H1 (cell line): ENCODE data around the gene SULF2. TPM values are rescaled to one million over a fixed set of nuclear protein-coding genes. Genes with fewer than 3 reads are reported as not detected.

Source experiments
- CTCF ChIA-PET: fragments of 300-600 bp; sonication (Branson Sonifier 250); formaldehyde crosslinking; loops from one replicate; lab custom pipeline; 2021; ENCODE audit not compliant: partially characterized antibody; lab: Charles Lee
- POLR2A ChIA-PET: fragments of 300-600 bp; sonication (Branson Sonifier 250); formaldehyde crosslinking; loops from one replicate; lab custom pipeline; 2021; ENCODE audit warnings: inconsistent platforms; ENCODE audit not compliant: partially characterized antibody; lab: Charles Lee
- DNase-seq, 2 experiments: peaks; one replicate each; pipeline versions ENCODE4 v3.0.0 to v3.0.0-alpha.2; 2010 to 2022; ENCODE audit warnings: low spot score in 2 of 2, low read depth in 1 of 2, mixed read lengths in 1 of 2
- FAIRE-seq: peaks from 2 replicates; lab custom pipeline; 2011; peaks lifted over from hg19 to GRCh38; lab: Jason Lieb, UNC
- H2AFZ ChIP-seq: 2 replicates; pipeline ENCODE4 v1.8.1; 2012; ENCODE audit warnings: low read length, inconsistent platforms
- H2AK5ac ChIP-seq: 2 replicates; pipeline ENCODE4 v1.6.1; 2013; ENCODE audit warnings: low read depth, low read length
- H2BK120ac ChIP-seq: replicated peaks from 2 replicates; pipeline ENCODE3; 2013; ENCODE audit warnings: low read depth, low read length, inconsistent platforms
- H2BK12ac ChIP-seq: 2 replicates; pipeline ENCODE4 v1.6.1; 2013; ENCODE audit warnings: low read depth, low read length
- H2BK15ac ChIP-seq: 2 replicates; pipeline ENCODE4 v1.6.1; 2013; ENCODE audit warnings: low read length
- H2BK20ac ChIP-seq: 2 replicates; pipeline ENCODE4 v1.6.1; 2013; ENCODE audit warnings: low read length
- H2BK5ac ChIP-seq: 2 replicates; pipeline ENCODE4 v1.6.1; 2013; ENCODE audit warnings: low read depth, low read length
- H3K14ac ChIP-seq: 2 replicates; pipeline ENCODE4 v1.6.1; 2013; ENCODE audit warnings: inconsistent platforms; ENCODE audit not compliant: insufficient read length
- H3K18ac ChIP-seq: 2 replicates; pipeline ENCODE4 v1.6.1; 2013; ENCODE audit warnings: low read length; ENCODE audit errors: extremely low read depth
- H3K23ac ChIP-seq: 2 replicates; pipeline ENCODE4 v1.6.1; 2013; ENCODE audit warnings: inconsistent platforms; ENCODE audit not compliant: insufficient read length
- H3K23me2 ChIP-seq: 2 replicates; pipeline ENCODE4 v1.6.1; 2013; ENCODE audit warnings: low read depth, low read length
- H3K27ac ChIP-seq: 2 replicates; pipeline ENCODE4 v1.6.1; 2011; ENCODE audit warnings: low read depth, low read length, inconsistent platforms
- H3K27me3 ChIP-seq, 4 experiments: replicated peaks in 1 of 4; 1 replicate in 1 of 4; 2 replicates in 3 of 4; pipeline versions ENCODE4 v1.6.1 to v1.8.1; 2011 to 2013; ENCODE audit warnings: low read length in 3 of 4, mild to moderate bottlenecking in 3 of 4, inconsistent platforms in 2 of 4, mixed read lengths in 2 of 4, moderate library complexity in 1 of 4; ENCODE audit not compliant: control insufficient read depth in 3 of 4, insufficient read depth in 3 of 4; ENCODE audit errors: extremely low read depth in 1 of 4
- H3K36me3 ChIP-seq, 4 experiments: 2 replicates each; pipeline versions ENCODE4 v1.6.1 to v1.8.1; 2011 to 2013; ENCODE audit warnings: mild to moderate bottlenecking in 4 of 4, low read length in 3 of 4, moderate library complexity in 2 of 4, control low read depth in 1 of 4, inconsistent platforms in 1 of 4; ENCODE audit not compliant: insufficient read depth in 4 of 4, control insufficient read depth in 2 of 4
- H3K4ac ChIP-seq: replicated peaks from 2 replicates; pipeline ENCODE3; 2013; ENCODE audit warnings: low read length, low read depth, mixed read lengths, inconsistent platforms; ENCODE audit not compliant: insufficient read length
- H3K4me1 ChIP-seq, 4 experiments: replicated peaks in 1 of 4; 1 replicate in 1 of 4; 2 replicates in 3 of 4; pipeline versions ENCODE4 v1.6.1 to v1.8.1; 2011 to 2013; ENCODE audit warnings: low read length in 3 of 4, inconsistent platforms in 2 of 4, mixed read lengths in 1 of 4; ENCODE audit not compliant: insufficient read depth in 4 of 4, control insufficient read depth in 3 of 4
- H3K4me2 ChIP-seq, 2 experiments: 2 replicates each; pipeline versions ENCODE4 v1.6.1 to v1.8.1; 2011 to 2013; ENCODE audit warnings: low read depth in 2 of 2, low read length in 2 of 2, control low read depth in 1 of 2, inconsistent platforms in 1 of 2, mild to moderate bottlenecking in 1 of 2; ENCODE audit not compliant: insufficient read depth in 1 of 2
- H3K4me3 ChIP-seq, 4 experiments: fragments of 200-600, 300-600 bp in 1 of 4; sonication (generic), shearing (Covaris generic), sonication (Bioruptor Twin) in 1 of 4; 2 replicates each; pipeline versions ENCODE4 v1.5.1 to v1.8.1; 2011 to 2016; ENCODE audit warnings: low read length in 4 of 4, low read depth in 3 of 4, control low read depth in 2 of 4, inconsistent platforms in 2 of 4, mild to moderate bottlenecking in 2 of 4, mixed read lengths in 1 of 4, moderate library complexity in 1 of 4; ENCODE audit not compliant: insufficient read depth in 2 of 4; ENCODE audit errors: extremely low read depth in 1 of 4
- H3K56ac ChIP-seq: replicated peaks from 2 replicates; pipeline ENCODE3; 2013; ENCODE audit warnings: low read depth, mild to moderate bottlenecking, mixed read lengths, low read length, inconsistent platforms; ENCODE audit not compliant: insufficient read length
- H3K79me1 ChIP-seq: 2 replicates; pipeline ENCODE4 v1.6.1; 2013; ENCODE audit warnings: low read depth, low read length, control low read depth
- H3K79me2 ChIP-seq, 2 experiments: 2 replicates each; pipeline versions ENCODE4 v1.6.1 to v1.8.1; 2012 to 2013; ENCODE audit warnings: low read length in 2 of 2, mild to moderate bottlenecking in 2 of 2, inconsistent platforms in 1 of 2; ENCODE audit not compliant: insufficient read depth in 2 of 2, control insufficient read depth in 1 of 2
- H3K9ac ChIP-seq, 4 experiments: replicated peaks in 1 of 4; 1 replicate in 1 of 4; 2 replicates in 3 of 4; pipeline versions ENCODE4 v1.6.1 to v1.8.1; 2011 to 2013; ENCODE audit warnings: low read depth in 3 of 4, low read length in 3 of 4, control low read depth in 2 of 4, mild to moderate bottlenecking in 2 of 4, moderate library complexity in 2 of 4, inconsistent platforms in 1 of 4; ENCODE audit errors: extremely low read depth in 1 of 4
- H3K9me3 ChIP-seq, 2 experiments: 2 replicates each; pipeline versions ENCODE4 v1.6.1 to v1.8.1; 2012 to 2013; ENCODE audit warnings: mild to moderate bottlenecking in 2 of 2, moderate library complexity in 2 of 2, control low read depth in 1 of 2, inconsistent platforms in 1 of 2, low read depth in 1 of 2, low read length in 1 of 2, mixed read lengths in 1 of 2; ENCODE audit not compliant: insufficient read depth in 2 of 2
- H4K20me1 ChIP-seq, 2 experiments: replicated peaks in 1 of 2; 2 replicates each; pipeline versions ENCODE3 to v1.8.1; 2011 to 2013; ENCODE audit warnings: inconsistent platforms in 2 of 2, low read length in 2 of 2, mild to moderate bottlenecking in 1 of 2; ENCODE audit not compliant: insufficient read depth in 2 of 2, control insufficient read depth in 1 of 2
- H4K5ac ChIP-seq: 2 replicates; pipeline ENCODE4 v1.6.1; 2013; ENCODE audit warnings: low read length, low read depth, mixed read lengths, inconsistent platforms; ENCODE audit not compliant: insufficient read length
- H4K8ac ChIP-seq: 2 replicates; pipeline ENCODE4 v1.8.0; 2013; ENCODE audit warnings: mild to moderate bottlenecking, moderate library complexity, low read length, inconsistent platforms; ENCODE audit not compliant: insufficient read depth; ENCODE audit errors: extremely low read depth
- H4K91ac ChIP-seq: replicated peaks from 2 replicates; pipeline ENCODE3; 2013; ENCODE audit warnings: low read length, mixed read lengths, inconsistent platforms; ENCODE audit not compliant: insufficient read length
- ATF2 ChIP-seq: IDR thresholded peaks from 2 replicates; pipeline ENCODE4 v1.6.1; 2012; ENCODE audit warnings: low read length, inconsistent platforms
- CREB1 ChIP-seq: IDR thresholded peaks from 2 replicates; pipeline ENCODE4 v1.6.1; 2012; ENCODE audit warnings: inconsistent platforms
- JUND ChIP-seq: IDR thresholded peaks from 2 replicates; pipeline ENCODE4 v1.6.1; 2011; ENCODE audit warnings: mild to moderate bottlenecking, improper control_type of control experiment, low read length
- NANOG ChIP-seq: IDR thresholded peaks from 2 replicates; pipeline ENCODE4 v1.6.1; 2011; ENCODE audit warnings: low read length, low read depth, mild to moderate bottlenecking, inconsistent platforms; ENCODE audit not compliant: insufficient read depth, poor library complexity, severe bottlenecking
- SP1 ChIP-seq: IDR thresholded peaks from 2 replicates; pipeline ENCODE4 v1.6.1; 2011; ENCODE audit warnings: low read depth, low read length
- TAF1 ChIP-seq: IDR thresholded peaks from 2 replicates; pipeline ENCODE4 v1.6.1; 2011; ENCODE audit warnings: mild to moderate bottlenecking, low read depth, low read length
- WGBS, 2 experiments: shearing (Covaris generic) in 1 of 2; methylation state at CpG; one replicate each; pipeline versions ENCODE4 v1.1.6 to v1.1.7; 2013 to 2015; ENCODE audit warnings: low lambda C conversion rate in 2 of 2, mixed read lengths in 2 of 2, inconsistent platforms in 1 of 2, low coverage in 1 of 2, missing lambda C conversion rate in 1 of 2; ENCODE audit not compliant: insufficient replicate concordance in 2 of 2, insufficient coverage in 1 of 2, insufficient read length in 1 of 2; ENCODE audit errors: extremely low coverage in 1 of 2, missing lambda C conversion rate in 1 of 2; 5-methylcytosine and 5-hydroxymethylcytosine counted together
- polyA plus RNA-seq, 7 experiments: library from polyadenylated mRNA; depleted of rRNA in 3 of 7; stranded (reverse) in 5 of 7; unstranded in 2 of 7; fragments of >200 nt in 5 of 7; fragments of 200-250 nt in 2 of 7; gene quantifications; 1 replicate in 5 of 7; 2 replicates in 1 of 7; 4 replicates in 1 of 7; pipeline versions ENCODE4 v1.2.1 to v1.2.3, GENCODE V29; 2011 to 2013; ENCODE audit warnings: missing spikeins in 2 of 7, mixed read lengths in 2 of 7
- total RNA-seq: library from RNA; stranded (reverse); fragmentation: NEBNext Ultra II Directional; extraction: Animal tissue kit (Norgen Biotek cat#: 25700); gene quantifications from 2 replicates; pipeline ENCODE4 v1.2.1, GENCODE V29; 2021

SULF2 gene
- total and polyA plus RNA-seq, 2 of the 8 experiments (the other 6 are each of a cell fraction or from before 2014, with no cell fraction given) = 15.7 to 28.2 TPM

DNA sequence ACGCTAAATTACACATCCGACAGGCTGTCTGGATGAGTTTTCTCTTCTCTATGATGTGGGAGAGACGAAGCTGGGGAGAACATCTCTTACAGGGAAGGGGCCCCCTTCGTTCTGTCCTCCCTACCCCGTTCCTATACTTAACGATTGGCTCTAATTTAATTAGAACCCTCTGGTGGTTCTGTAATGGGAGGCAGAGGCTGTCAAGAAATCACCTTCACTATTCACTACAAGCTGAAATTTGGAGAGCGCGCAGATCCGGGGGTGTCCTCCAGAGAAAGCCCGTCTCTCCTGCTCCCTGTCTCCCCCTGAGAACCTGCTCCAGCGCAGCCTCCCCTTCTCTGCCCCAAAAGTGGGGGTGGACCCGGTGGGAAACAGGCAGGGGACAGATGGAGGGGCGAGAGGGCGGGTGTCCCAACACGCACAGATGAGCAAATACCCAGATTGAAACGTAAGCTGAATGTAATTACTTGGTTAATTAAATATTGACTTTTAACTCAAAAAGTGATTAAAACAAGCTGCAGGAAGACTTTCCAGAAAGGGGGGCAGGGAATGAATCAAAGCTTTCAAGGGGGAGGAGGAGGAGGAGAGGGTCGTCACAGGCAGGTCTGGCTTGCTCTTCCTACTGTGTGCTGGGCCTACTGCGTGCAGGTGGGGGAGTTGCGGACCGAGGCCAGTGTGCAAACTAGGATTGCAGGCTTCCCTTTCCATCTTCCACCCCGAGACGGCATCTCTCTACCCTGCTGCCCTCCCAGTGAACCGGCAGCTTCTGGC is 1.3 kb downstream of the SULF2 start:
- H4K8ac ChIP-seq = peak overlapping the region; percentile 87
- H3K9ac ChIP-seq = peak overlapping the region in 2 of 4 experiments; percentile 52 to 74; a peak in 2 of 7 replicates

More for the DNA sequence above, 1.3 kb downstream of the SULF2 start:
- Histone ChIP-seq H3K56ac (no peak overlapping the region), H3K23me2 (peaks cover 18% of the 10 kb centered on the region), H2BK5ac (no peak overlapping the region; the same call in 1 of the 2 replicates), H2BK12ac (peak overlapping the region; percentile 55; the same call in 1 of the 2 replicates), H3K14ac (no peak overlapping the region), H2AK5ac (no peak overlapping the region), H2BK120ac (no peak overlapping the region), H3K27me3 (peaks cover 2 to 39% (median 28%) of the 10 kb centered on the region in 4 experiments), H3K4me2 (peak overlapping the region; percentile 88 to 99), H3K23ac (no peak overlapping the region), H3K4ac (no peak overlapping the region), H4K91ac (no peak overlapping the region), H4K5ac (no peak overlapping the region), H2BK20ac (no peak overlapping the region), H2AFZ (0 out of 2 replicates have a peak overlapping the region, but pooled peaks have one; percentile 94), H2BK15ac (no peak overlapping the region), H3K4me3 (peak overlapping the region; percentile 47 to 72 (median 66)), H3K36me3 (no peaks in the 10 kb centered on the region), H3K79me1 (no peaks in the 10 kb centered on the region), H4K20me1 (no peaks in the 10 kb centered on the region), H3K4me1 (peaks cover 0 to 6% (median 3%) of the 10 kb centered on the region in 4 experiments; a peak in 5 of 7 replicates), H3K79me2 (no peaks in the 10 kb centered on the region), H3K27ac (no peak overlapping the region), H3K9me3 (no peaks in the 10 kb centered on the region), H3K18ac (peak overlapping the region; percentile 25; the same call in 1 of the 2 replicates)
- whole genome bisulfite sequencing, 2 experiments = 54% methylated on average over 23 of the region's 23 CpGs; no CpG with 5 or more reads in 1 of the 2 experiments
- TF ChIP-seq NANOG (no peak), SP1 (no peak), TAF1 (no peak), CREB1 (no peak), JUND (no peak), ATF2 (no peak)
- DNase-seq (no peak), FAIRE-seq (no peak)
- POLR2A ChIA-PET = interaction anchor here (0.9 to 1.1 kb wide), 2 partner anchors 9 to 54 kb away, joined by 3 read pairs; no protein-coding TSS in a partner anchor
- CTCF ChIA-PET = interaction anchor here (0.7 to 1.9 kb wide), 15 partner anchors 9 to 836 kb away, joined by 3 to 9 read pairs (median 3); no protein-coding TSS in a partner anchor
